HL-60 (cell line): ENCODE results near the gene EPN2.

Experiments used
- DNase-seq, 2 experiments: peaks; one replicate each; pipeline ENCODE4 v3.0.0-alpha.2; 2010 to 2020; ENCODE audit warnings: low read depth in 1 of 2, low spot score in 1 of 2
- H3K27ac ChIP-seq: fragments of 250-450 bp; sonication (Bioruptor Pico); replicated peaks from 2 replicates; pipeline ENCODE4 v1.5.1; 2020; ENCODE audit warnings: mild to moderate bottlenecking, moderate library complexity
- H3K27me3 ChIP-seq: fragments of 250-450 bp; sonication (Bioruptor Pico); 2 replicates; pipeline ENCODE4 v1.5.1; 2021; ENCODE audit warnings: mild to moderate bottlenecking, moderate library complexity; ENCODE audit not compliant: insufficient read depth, poor library complexity, severe bottlenecking
- H3K4me3 ChIP-seq: replicated peaks from 2 replicates; pipeline ENCODE4 v1.5.1; 2011; ENCODE audit warnings: mild to moderate bottlenecking, control low read depth, low read length; ENCODE audit not compliant: insufficient read depth
- CTCF ChIP-seq: IDR thresholded peaks from one replicate; pipeline ENCODE4 v1.5.1; 2011; ENCODE audit warnings: low read length, control low read depth, inconsistent platforms; ENCODE audit not compliant: insufficient read depth
- GABPA ChIP-seq: IDR thresholded peaks from 2 replicates; pipeline ENCODE4 v1.6.1; 2012; ENCODE audit warnings: low read depth
- POLR2AphosphoS5 ChIP-seq: IDR thresholded peaks from 2 replicates; pipeline ENCODE4 v1.6.1; 2012; ENCODE audit warnings: low read depth
- REST ChIP-seq: IDR thresholded peaks from 2 replicates; pipeline ENCODE4 v1.6.1; 2012; ENCODE audit warnings: low read depth; ENCODE audit not compliant: insufficient replicate concordance
- SPI1 ChIP-seq: IDR thresholded peaks from 2 replicates; pipeline ENCODE4 v1.6.1; 2012; ENCODE audit warnings: low read depth, mild to moderate bottlenecking, borderline replicate concordance

The EPN2 gene

GRCh38 chr17:19305761-19306159 is 68.6 kb downstream of the EPN2 start:
- no peak overlapping the region for H3K4me3 ChIP-seq
- no peaks in the 10 kb centered on the region for H3K27me3 ChIP-seq
- TF ChIP-seq SPI1 = no peak
- TF ChIP-seq GABPA = no peak
- no peak for TF ChIP-seq CTCF
- TF ChIP-seq REST = no peak
- TF ChIP-seq POLR2AphosphoS5 = no peak
- no peak for DNase-seq
- H3K27ac ChIP-seq = no peak overlapping the region

GRCh38 chr17:19306160-19307111 is 69.3 kb downstream of the EPN2 start:
- peak in 1 of 2 experiments; percentile 18 for DNase-seq
- no peak for TF ChIP-seq GABPA
- TF ChIP-seq POLR2AphosphoS5 = peak; percentile 21; the same call in 1 of the 2 replicates
- Histone ChIP-seq H3K27ac (no peak overlapping the region), H3K4me3 (no peak overlapping the region), H3K27me3 (no peaks in the 10 kb centered on the region)

GRCh38 chr17:19307521-19307920 is 70.4 kb downstream of the EPN2 start:
- Histone ChIP-seq H3K27ac (no peak overlapping the region), H3K27me3 (no peaks in the 10 kb centered on the region)
- TF ChIP-seq CTCF (no peak), SPI1 (no peak), GABPA (no peak), REST (no peak), POLR2AphosphoS5 (no peak)

GRCh38 chr17:19308398-19308797 is 71.2 kb downstream of the EPN2 start:
- TF ChIP-seq CTCF (no peak), REST (no peak), SPI1 (no peak), POLR2AphosphoS5 (no peak), GABPA (no peak)

More at GRCh38 chr17:19307521-19307920, 70.4 kb downstream of the EPN2 start:
- no peak overlapping the region for H3K4me3 ChIP-seq
- DNase-seq = no peak

More at GRCh38 chr17:19308398-19308797, 71.2 kb downstream of the EPN2 start:
- DNase-seq = no peak
- Histone ChIP-seq H3K27ac (no peak overlapping the region), H3K4me3 (no peak overlapping the region), H3K27me3 (no peaks in the 10 kb centered on the region)
